H1 (cell line): ENCODE results near the gene PITX3. TPM values are rescaled to one million over a fixed set of nuclear protein-coding genes. Genes with fewer than 3 reads are reported as not detected.

ENCODE experiments used
- CTCF ChIA-PET: fragments of 300-600 bp; sonication (Branson Sonifier 250); formaldehyde crosslinking; loops from one replicate; lab custom pipeline; 2021; ENCODE audit not compliant: partially characterized antibody; lab: Charles Lee
- POLR2A ChIA-PET: fragments of 300-600 bp; sonication (Branson Sonifier 250); formaldehyde crosslinking; loops from one replicate; lab custom pipeline; 2021; ENCODE audit warnings: inconsistent platforms; ENCODE audit not compliant: partially characterized antibody; lab: Charles Lee
- DNase-seq, 2 experiments: peaks; one replicate each; pipeline versions ENCODE4 v3.0.0 to v3.0.0-alpha.2; 2010 to 2022; ENCODE audit warnings: low spot score in 2 of 2, low read depth in 1 of 2, mixed read lengths in 1 of 2
- FAIRE-seq: peaks from 2 replicates; lab custom pipeline; 2011; peaks lifted over from hg19 to GRCh38; lab: Jason Lieb, UNC
- H2AFZ ChIP-seq: 2 replicates; pipeline ENCODE4 v1.8.1; 2012; ENCODE audit warnings: low read length, inconsistent platforms
- H2AK5ac ChIP-seq: 2 replicates; pipeline ENCODE4 v1.6.1; 2013; ENCODE audit warnings: low read depth, low read length
- H2BK120ac ChIP-seq: replicated peaks from 2 replicates; pipeline ENCODE3; 2013; ENCODE audit warnings: low read depth, low read length, inconsistent platforms
- H2BK12ac ChIP-seq: 2 replicates; pipeline ENCODE4 v1.6.1; 2013; ENCODE audit warnings: low read depth, low read length
- H2BK15ac ChIP-seq: 2 replicates; pipeline ENCODE4 v1.6.1; 2013; ENCODE audit warnings: low read length
- H2BK20ac ChIP-seq: 2 replicates; pipeline ENCODE4 v1.6.1; 2013; ENCODE audit warnings: low read length
- H2BK5ac ChIP-seq: 2 replicates; pipeline ENCODE4 v1.6.1; 2013; ENCODE audit warnings: low read depth, low read length
- H3K14ac ChIP-seq: 2 replicates; pipeline ENCODE4 v1.6.1; 2013; ENCODE audit warnings: inconsistent platforms; ENCODE audit not compliant: insufficient read length
- H3K18ac ChIP-seq: 2 replicates; pipeline ENCODE4 v1.6.1; 2013; ENCODE audit warnings: low read length; ENCODE audit errors: extremely low read depth
- H3K23ac ChIP-seq: 2 replicates; pipeline ENCODE4 v1.6.1; 2013; ENCODE audit warnings: inconsistent platforms; ENCODE audit not compliant: insufficient read length
- H3K23me2 ChIP-seq: 2 replicates; pipeline ENCODE4 v1.6.1; 2013; ENCODE audit warnings: low read depth, low read length
- H3K27ac ChIP-seq: 2 replicates; pipeline ENCODE4 v1.6.1; 2011; ENCODE audit warnings: low read depth, low read length, inconsistent platforms
- H3K27me3 ChIP-seq, 4 experiments: replicated peaks in 1 of 4; 1 replicate in 1 of 4; 2 replicates in 3 of 4; pipeline versions ENCODE4 v1.6.1 to v1.8.1; 2011 to 2013; ENCODE audit warnings: low read length in 3 of 4, mild to moderate bottlenecking in 3 of 4, inconsistent platforms in 2 of 4, mixed read lengths in 2 of 4, moderate library complexity in 1 of 4; ENCODE audit not compliant: control insufficient read depth in 3 of 4, insufficient read depth in 3 of 4; ENCODE audit errors: extremely low read depth in 1 of 4
- H3K36me3 ChIP-seq, 4 experiments: 2 replicates each; pipeline versions ENCODE4 v1.6.1 to v1.8.1; 2011 to 2013; ENCODE audit warnings: mild to moderate bottlenecking in 4 of 4, low read length in 3 of 4, moderate library complexity in 2 of 4, control low read depth in 1 of 4, inconsistent platforms in 1 of 4; ENCODE audit not compliant: insufficient read depth in 4 of 4, control insufficient read depth in 2 of 4
- H3K4ac ChIP-seq: replicated peaks from 2 replicates; pipeline ENCODE3; 2013; ENCODE audit warnings: low read length, low read depth, mixed read lengths, inconsistent platforms; ENCODE audit not compliant: insufficient read length
- H3K4me1 ChIP-seq, 4 experiments: replicated peaks in 1 of 4; 1 replicate in 1 of 4; 2 replicates in 3 of 4; pipeline versions ENCODE4 v1.6.1 to v1.8.1; 2011 to 2013; ENCODE audit warnings: low read length in 3 of 4, inconsistent platforms in 2 of 4, mixed read lengths in 1 of 4; ENCODE audit not compliant: insufficient read depth in 4 of 4, control insufficient read depth in 3 of 4
- H3K4me2 ChIP-seq, 2 experiments: 2 replicates each; pipeline versions ENCODE4 v1.6.1 to v1.8.1; 2011 to 2013; ENCODE audit warnings: low read depth in 2 of 2, low read length in 2 of 2, control low read depth in 1 of 2, inconsistent platforms in 1 of 2, mild to moderate bottlenecking in 1 of 2; ENCODE audit not compliant: insufficient read depth in 1 of 2
- H3K4me3 ChIP-seq, 4 experiments: fragments of 200-600, 300-600 bp in 1 of 4; sonication (generic), shearing (Covaris generic), sonication (Bioruptor Twin) in 1 of 4; 2 replicates each; pipeline versions ENCODE4 v1.5.1 to v1.8.1; 2011 to 2016; ENCODE audit warnings: low read length in 4 of 4, low read depth in 3 of 4, control low read depth in 2 of 4, inconsistent platforms in 2 of 4, mild to moderate bottlenecking in 2 of 4, mixed read lengths in 1 of 4, moderate library complexity in 1 of 4; ENCODE audit not compliant: insufficient read depth in 2 of 4; ENCODE audit errors: extremely low read depth in 1 of 4
- H3K56ac ChIP-seq: replicated peaks from 2 replicates; pipeline ENCODE3; 2013; ENCODE audit warnings: low read depth, mild to moderate bottlenecking, mixed read lengths, low read length, inconsistent platforms; ENCODE audit not compliant: insufficient read length
- H3K79me1 ChIP-seq: 2 replicates; pipeline ENCODE4 v1.6.1; 2013; ENCODE audit warnings: low read depth, low read length, control low read depth
- H3K79me2 ChIP-seq, 2 experiments: 2 replicates each; pipeline versions ENCODE4 v1.6.1 to v1.8.1; 2012 to 2013; ENCODE audit warnings: low read length in 2 of 2, mild to moderate bottlenecking in 2 of 2, inconsistent platforms in 1 of 2; ENCODE audit not compliant: insufficient read depth in 2 of 2, control insufficient read depth in 1 of 2
- H3K9ac ChIP-seq, 4 experiments: replicated peaks in 1 of 4; 1 replicate in 1 of 4; 2 replicates in 3 of 4; pipeline versions ENCODE4 v1.6.1 to v1.8.1; 2011 to 2013; ENCODE audit warnings: low read depth in 3 of 4, low read length in 3 of 4, control low read depth in 2 of 4, mild to moderate bottlenecking in 2 of 4, moderate library complexity in 2 of 4, inconsistent platforms in 1 of 4; ENCODE audit errors: extremely low read depth in 1 of 4
- H3K9me3 ChIP-seq, 2 experiments: 2 replicates each; pipeline versions ENCODE4 v1.6.1 to v1.8.1; 2012 to 2013; ENCODE audit warnings: mild to moderate bottlenecking in 2 of 2, moderate library complexity in 2 of 2, control low read depth in 1 of 2, inconsistent platforms in 1 of 2, low read depth in 1 of 2, low read length in 1 of 2, mixed read lengths in 1 of 2; ENCODE audit not compliant: insufficient read depth in 2 of 2
- H4K20me1 ChIP-seq, 2 experiments: replicated peaks in 1 of 2; 2 replicates each; pipeline versions ENCODE3 to v1.8.1; 2011 to 2013; ENCODE audit warnings: inconsistent platforms in 2 of 2, low read length in 2 of 2, mild to moderate bottlenecking in 1 of 2; ENCODE audit not compliant: insufficient read depth in 2 of 2, control insufficient read depth in 1 of 2
- H4K5ac ChIP-seq: 2 replicates; pipeline ENCODE4 v1.6.1; 2013; ENCODE audit warnings: low read length, low read depth, mixed read lengths, inconsistent platforms; ENCODE audit not compliant: insufficient read length
- H4K8ac ChIP-seq: 2 replicates; pipeline ENCODE4 v1.8.0; 2013; ENCODE audit warnings: mild to moderate bottlenecking, moderate library complexity, low read length, inconsistent platforms; ENCODE audit not compliant: insufficient read depth; ENCODE audit errors: extremely low read depth
- H4K91ac ChIP-seq: replicated peaks from 2 replicates; pipeline ENCODE3; 2013; ENCODE audit warnings: low read length, mixed read lengths, inconsistent platforms; ENCODE audit not compliant: insufficient read length
- BACH1 ChIP-seq: IDR thresholded peaks from 2 replicates; pipeline ENCODE4 v1.6.1; 2012; ENCODE audit warnings: low read length, improper control_type of control experiment
- BRCA1 ChIP-seq: IDR thresholded peaks from 2 replicates; pipeline ENCODE4 v1.6.1; 2012; ENCODE audit warnings: low read depth, low read length, improper control_type of control experiment
- GABPA ChIP-seq: IDR thresholded peaks from 2 replicates; pipeline ENCODE4 v1.6.1; 2011; ENCODE audit warnings: mild to moderate bottlenecking, low read length, moderate library complexity, borderline replicate concordance; ENCODE audit not compliant: insufficient read depth
- HDAC6 ChIP-seq: IDR thresholded peaks from one replicate; pipeline ENCODE4 v1.7.1; 2012; ENCODE audit warnings: low read depth, mild to moderate bottlenecking, inconsistent platforms, low read length, moderate library complexity
- JUND ChIP-seq: IDR thresholded peaks from 2 replicates; pipeline ENCODE4 v1.6.1; 2011; ENCODE audit warnings: mild to moderate bottlenecking, improper control_type of control experiment, low read length
- PHF8 ChIP-seq: fragments of 200-600 bp; sonication (generic); conservative IDR thresholded peaks from 2 replicates; pipeline ENCODE4 v1.7.1; 2012; ENCODE audit warnings: low read depth, mild to moderate bottlenecking, inconsistent platforms, low read length, moderate library complexity
- RNF2 ChIP-seq: fragments of 200-900, 300-1000 bp; sonication (generic); IDR thresholded peaks from 2 replicates; pipeline ENCODE4 v1.7.1; 2016; ENCODE audit warnings: borderline replicate concordance, low read depth, mild to moderate bottlenecking, antibody characterized with exemption, low read length; ENCODE audit not compliant: poor library complexity, severe bottlenecking; ENCODE audit errors: missing control alignments
- RXRA ChIP-seq: IDR thresholded peaks from 2 replicates; pipeline ENCODE4 v1.6.1; 2011; ENCODE audit warnings: low read depth, mild to moderate bottlenecking, low read length, moderate library complexity; ENCODE audit not compliant: insufficient read depth
- YY1 ChIP-seq: IDR thresholded peaks from 2 replicates; pipeline ENCODE4 v1.6.1; 2011; ENCODE audit warnings: low read depth, mild to moderate bottlenecking, low read length
- WGBS, 2 experiments: shearing (Covaris generic) in 1 of 2; methylation state at CpG; one replicate each; pipeline versions ENCODE4 v1.1.6 to v1.1.7; 2013 to 2015; ENCODE audit warnings: low lambda C conversion rate in 2 of 2, mixed read lengths in 2 of 2, inconsistent platforms in 1 of 2, low coverage in 1 of 2, missing lambda C conversion rate in 1 of 2; ENCODE audit not compliant: insufficient replicate concordance in 2 of 2, insufficient coverage in 1 of 2, insufficient read length in 1 of 2; ENCODE audit errors: extremely low coverage in 1 of 2, missing lambda C conversion rate in 1 of 2; 5-methylcytosine and 5-hydroxymethylcytosine counted together
- polyA plus RNA-seq, 7 experiments: library from polyadenylated mRNA; depleted of rRNA in 3 of 7; stranded (reverse) in 5 of 7; unstranded in 2 of 7; fragments of >200 nt in 5 of 7; fragments of 200-250 nt in 2 of 7; gene quantifications; 1 replicate in 5 of 7; 2 replicates in 1 of 7; 4 replicates in 1 of 7; pipeline versions ENCODE4 v1.2.1 to v1.2.3, GENCODE V29; 2011 to 2013; ENCODE audit warnings: missing spikeins in 2 of 7, mixed read lengths in 2 of 7
- total RNA-seq: library from RNA; stranded (reverse); fragmentation: NEBNext Ultra II Directional; extraction: Animal tissue kit (Norgen Biotek cat#: 25700); gene quantifications from 2 replicates; pipeline ENCODE4 v1.2.1, GENCODE V29; 2021
- TF ChIP-seq, protein P1 (sequence below): IDR thresholded peaks from 2 replicates; pipeline ENCODE4 v1.6.1; 2012; ENCODE audit warnings: inconsistent platforms
- TF ChIP-seq, protein P2 (sequence below): IDR thresholded peaks from 2 replicates; pipeline ENCODE4 v1.6.1; 2011; ENCODE audit warnings: low read length, improper control_type of control experiment
- TF ChIP-seq, protein P3 (sequence below): IDR thresholded peaks from 2 replicates; pipeline ENCODE4 v1.6.1; 2012; ENCODE audit warnings: inconsistent platforms

The PITX3 gene
- total and polyA plus RNA-seq, 2 of the 8 experiments (the other 6 are each of a cell fraction or from before 2014, with no cell fraction given), result 0.18 to 0.41 TPM

DNA sequence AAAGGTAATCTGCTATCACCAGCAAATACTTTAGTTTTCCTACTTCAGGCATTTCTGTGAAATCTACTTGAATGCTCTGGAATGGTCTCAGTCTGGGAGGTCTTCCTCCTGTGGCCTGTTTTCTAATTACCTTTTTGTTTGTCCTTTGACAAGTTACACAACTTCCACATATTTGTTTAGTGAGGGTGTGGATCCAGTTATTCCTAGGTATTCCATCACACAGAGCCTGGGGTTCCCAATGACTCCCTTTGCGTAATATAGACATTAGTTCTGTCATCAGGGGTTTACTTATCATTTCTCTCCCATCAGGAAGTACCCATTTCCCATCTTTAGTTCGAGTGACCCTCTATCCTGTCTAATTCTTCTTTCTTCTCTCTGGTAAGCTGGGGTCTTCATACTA is 43.3 kb downstream of the PITX3 start:
- Histone ChIP-seq H3K79me1 (no peaks in the 10 kb centered on the region; the same call in 1 of the 2 replicates), H3K23ac (no peak overlapping the region), H3K9ac (no peak overlapping the region), H3K4me1 (no peaks in the 10 kb centered on the region), H2BK5ac (no peak overlapping the region), H2BK120ac (no peak overlapping the region), H3K23me2 (no peaks in the 10 kb centered on the region), H2AFZ (no peak overlapping the region), H3K4ac (no peak overlapping the region), H3K56ac (no peak overlapping the region), H4K20me1 (no peaks in the 10 kb centered on the region), H2BK15ac (no peak overlapping the region), H3K4me2 (no peak overlapping the region), H3K9me3 (peaks cover 4 to 14% of the 10 kb centered on the region in 2 experiments), H3K27me3 (peaks cover 0 to 2% (median 0%) of the 10 kb centered on the region in 4 experiments; a peak in 1 of 7 replicates), H4K91ac (no peak overlapping the region), H4K8ac (no peak overlapping the region), H3K4me3 (no peak overlapping the region), H4K5ac (no peak overlapping the region), H2AK5ac (no peak overlapping the region), H3K27ac (no peak overlapping the region), H3K36me3 (no peaks in the 10 kb centered on the region; a peak in 1 of 8 replicates), H2BK12ac (no peak overlapping the region), H3K14ac (no peak overlapping the region), H3K79me2 (no peaks in the 10 kb centered on the region), H3K18ac (no peak overlapping the region), H2BK20ac (no peak overlapping the region)
- ChIA-PET POLR2A (no interaction called here), CTCF (no interaction called here)
- WGBS, 2 experiments, result 82% methylated on average over 2 of the region's 2 CpGs; no CpG with 5 or more reads in 1 of the 2 experiments
- no peak for FAIRE-seq
- no peak for DNase-seq
- TF ChIP-seq HDAC6 (no peak), JUND (no peak), RXRA (no peak), RNF2 (no peak), YY1 (no peak), BRCA1 (no peak), GABPA (no peak), BACH1 (no peak), PHF8 (no peak)
- TF ChIP-seq, protein P1, sequence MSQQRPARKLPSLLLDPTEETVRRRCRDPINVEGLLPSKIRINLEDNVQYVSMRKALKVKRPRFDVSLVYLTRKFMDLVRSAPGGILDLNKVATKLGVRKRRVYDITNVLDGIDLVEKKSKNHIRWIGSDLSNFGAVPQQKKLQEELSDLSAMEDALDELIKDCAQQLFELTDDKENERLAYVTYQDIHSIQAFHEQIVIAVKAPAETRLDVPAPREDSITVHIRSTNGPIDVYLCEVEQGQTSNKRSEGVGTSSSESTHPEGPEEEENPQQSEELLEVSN, result no peak
- TF ChIP-seq, protein P2, sequence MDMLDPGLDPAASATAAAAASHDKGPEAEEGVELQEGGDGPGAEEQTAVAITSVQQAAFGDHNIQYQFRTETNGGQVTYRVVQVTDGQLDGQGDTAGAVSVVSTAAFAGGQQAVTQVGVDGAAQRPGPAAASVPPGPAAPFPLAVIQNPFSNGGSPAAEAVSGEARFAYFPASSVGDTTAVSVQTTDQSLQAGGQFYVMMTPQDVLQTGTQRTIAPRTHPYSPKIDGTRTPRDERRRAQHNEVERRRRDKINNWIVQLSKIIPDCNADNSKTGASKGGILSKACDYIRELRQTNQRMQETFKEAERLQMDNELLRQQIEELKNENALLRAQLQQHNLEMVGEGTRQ, result no peak
- TF ChIP-seq, protein P3, sequence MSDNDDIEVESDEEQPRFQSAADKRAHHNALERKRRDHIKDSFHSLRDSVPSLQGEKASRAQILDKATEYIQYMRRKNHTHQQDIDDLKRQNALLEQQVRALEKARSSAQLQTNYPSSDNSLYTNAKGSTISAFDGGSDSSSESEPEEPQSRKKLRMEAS, result no peak
